ENCODE measurements around the gene ZNF682.

DNA sequence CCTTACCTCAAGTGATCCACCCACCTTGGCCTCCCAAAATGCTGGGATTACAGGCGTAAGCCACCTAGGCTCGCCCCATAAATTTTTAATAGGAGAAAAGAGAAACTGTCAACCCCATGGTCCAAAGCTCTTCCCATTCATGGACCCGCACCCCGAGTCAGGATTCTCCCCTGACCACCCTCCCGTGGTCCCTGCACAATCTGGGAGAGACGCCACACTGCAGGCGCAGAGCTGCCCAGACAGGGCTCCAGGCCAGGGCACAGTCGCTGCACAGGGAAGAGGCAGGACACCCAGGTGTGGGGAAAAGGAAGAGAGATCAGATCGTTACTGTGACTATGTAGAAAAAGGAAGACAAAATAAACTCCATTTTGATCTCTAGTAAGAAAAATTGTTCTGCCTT, 84.1 kb downstream of the ZNF682 start:
- no peak for TF ChIP-seq EP300 (IDR thresholded peaks at IDR 0.05; ENCODE audit: borderline replicate concordance in 1 of 2, low read depth in 2 of 2, low read length in 2 of 2)
- TF ChIP-seq, protein P1, sequence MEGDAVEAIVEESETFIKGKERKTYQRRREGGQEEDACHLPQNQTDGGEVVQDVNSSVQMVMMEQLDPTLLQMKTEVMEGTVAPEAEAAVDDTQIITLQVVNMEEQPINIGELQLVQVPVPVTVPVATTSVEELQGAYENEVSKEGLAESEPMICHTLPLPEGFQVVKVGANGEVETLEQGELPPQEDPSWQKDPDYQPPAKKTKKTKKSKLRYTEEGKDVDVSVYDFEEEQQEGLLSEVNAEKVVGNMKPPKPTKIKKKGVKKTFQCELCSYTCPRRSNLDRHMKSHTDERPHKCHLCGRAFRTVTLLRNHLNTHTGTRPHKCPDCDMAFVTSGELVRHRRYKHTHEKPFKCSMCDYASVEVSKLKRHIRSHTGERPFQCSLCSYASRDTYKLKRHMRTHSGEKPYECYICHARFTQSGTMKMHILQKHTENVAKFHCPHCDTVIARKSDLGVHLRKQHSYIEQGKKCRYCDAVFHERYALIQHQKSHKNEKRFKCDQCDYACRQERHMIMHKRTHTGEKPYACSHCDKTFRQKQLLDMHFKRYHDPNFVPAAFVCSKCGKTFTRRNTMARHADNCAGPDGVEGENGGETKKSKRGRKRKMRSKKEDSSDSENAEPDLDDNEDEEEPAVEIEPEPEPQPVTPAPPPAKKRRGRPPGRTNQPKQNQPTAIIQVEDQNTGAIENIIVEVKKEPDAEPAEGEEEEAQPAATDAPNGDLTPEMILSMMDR (IDR thresholded peaks at IDR 0.05; ENCODE audit: control extremely low read depth in 1 of 3, insufficient read depth in 1 of 3, low read depth in 1 of 3, low read length in 3 of 3): no peak
- TF ChIP-seq POLR2A (IDR thresholded peaks at IDR 0.05; ENCODE audit: control extremely low read depth in 1 of 2, low read depth in 2 of 2, low read length in 2 of 2): no peak
- no peak for TF ChIP-seq CBX8 (IDR thresholded peaks at IDR 0.05; ENCODE audit: borderline replicate concordance, low read depth, low read length)
- no peak for TF ChIP-seq RAD21 (IDR thresholded peaks at IDR 0.05 in 1 of 2, conservative IDR thresholded peaks at IDR 0.05 in 1 of 2; ENCODE audit: low read depth in 2 of 2, low read length in 2 of 2)
- no peak for TF ChIP-seq EZH2 (IDR thresholded peaks at IDR 0.05; ENCODE audit: low read depth, low read length, severe bottlenecking)
